SK-N-MC (cell line): Measurements from ENCODE around the gene ZDHHC3.

ENCODE experiments used
- DNase-seq: peaks from one replicate; pipeline ENCODE4 v3.0.0-alpha.2; 2011; ENCODE audit warnings: low read depth, low spot score
- H3K27ac ChIP-seq: fragments of 200-600 bp; sonication (generic); 2 replicates; pipeline ENCODE4 v1.5.1; 2016; ENCODE audit warnings: mixed run types
- H3K36me3 ChIP-seq: fragments of 200-600 bp; sonication (generic); 2 replicates; pipeline ENCODE4 v1.6.1; 2017; ENCODE audit warnings: antibody characterized with exemption, low read length, mixed read lengths; ENCODE audit not compliant: insufficient read depth
- H3K4me3 ChIP-seq: fragments of 200-600 bp; sonication (generic); 2 replicates; pipeline ENCODE4 v1.5.1; 2016
- H3K9ac ChIP-seq: fragments of 200-600 bp; sonication (generic); 2 replicates; pipeline ENCODE4 v1.8.0; 2017; ENCODE audit warnings: mixed run types, mixed read lengths; ENCODE audit not compliant: insufficient read length
- H3K9me3 ChIP-seq: fragments of 200-600 bp; sonication (generic); 2 replicates; pipeline ENCODE4 v1.6.1; 2017; ENCODE audit warnings: low read depth, mild to moderate bottlenecking, antibody characterized with exemption, low read length, moderate library complexity, mixed read lengths
- EZH2 ChIP-seq: fragments of 200-600 bp; sonication (generic); IDR thresholded peaks from one replicate; pipeline ENCODE4 v1.6.1; 2017; ENCODE audit warnings: antibody characterized with exemption
- FOXP2 ChIP-seq: optimal IDR thresholded peaks from 2 replicates; pipeline ENCODE3; 2011; ENCODE audit warnings: mild to moderate bottlenecking, moderate library complexity; ENCODE audit not compliant: insufficient read depth; ENCODE audit errors: extremely low read length, control extremely low read depth
- POLR2AphosphoS5 ChIP-seq: IDR thresholded peaks from 2 replicates; pipeline ENCODE4 v1.6.1; 2012; ENCODE audit warnings: mild to moderate bottlenecking, low read depth, low read length, borderline replicate concordance

The ZDHHC3 gene

GRCh38 chr3:44976002-44976815, at the start of gene ZDHHC3, which contains the start of gene EXOSC7:
TSS of gene ZDHHC3 (minus strand) at chr3:44976174. CDS start at chr3:44959436, 16,738 bp downstream.
TSS of gene EXOSC7 (plus strand) at chr3:44976244. CDS start at chr3:44976278, 34 bp downstream.
- Histone ChIP-seq H3K4me3 (peak within 1 kb of the TSS; percentile 87), H3K27ac (no peak within 1 kb of the TSS), H3K36me3 (no peaks in the 10 kb centered on the region; the same call in 1 of the 2 replicates), H3K9me3 (no peaks in the 10 kb centered on the region), H3K9ac (peak within 1 kb of the TSS; percentile 89)
- TF ChIP-seq POLR2AphosphoS5 (peak; percentile 85), FOXP2 (no peak)
- DNase-seq, result no peak

- TF ChIP-seq FOXP2, result no peak
- TF ChIP-seq EZH2, result no peak
- no peak for TF ChIP-seq POLR2AphosphoS5
- no peak for DNase-seq
- no peak overlapping the region for H3K27ac ChIP-seq
- H3K9ac ChIP-seq, result no peak overlapping the region
- no peaks in the 10 kb centered on the region for H3K9me3 ChIP-seq
- no peak overlapping the region for H3K4me3 ChIP-seq
- H3K36me3 ChIP-seq, result no peaks in the 10 kb centered on the region
These were observed 48.7 kb upstream of the ZDHHC3 start for GRCh38 chr3:45024542-45025255.

DNA sequence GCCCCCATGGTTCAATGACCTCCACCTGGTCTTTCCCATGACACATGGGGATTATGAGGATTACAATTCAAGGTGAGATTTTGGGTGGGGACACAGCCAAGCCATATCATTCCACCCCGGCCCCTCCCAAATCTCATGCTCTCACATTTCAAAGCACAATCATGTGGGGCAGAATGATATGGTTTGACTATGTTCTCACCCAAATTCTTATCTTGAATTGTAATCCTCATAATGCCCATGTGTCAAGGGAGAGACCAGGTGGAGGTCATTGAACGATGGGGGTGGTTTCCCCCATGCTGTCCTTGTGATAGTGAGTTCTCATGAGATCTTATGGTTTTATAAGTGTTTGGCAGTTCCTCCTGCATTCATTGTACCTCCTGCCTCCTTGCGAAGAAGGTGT, 47.7 kb upstream of the ZDHHC3 start:
- Histone ChIP-seq H3K9ac (no peak overlapping the region), H3K27ac (no peak overlapping the region), H3K36me3 (no peaks in the 10 kb centered on the region), H3K9me3 (no peaks in the 10 kb centered on the region), H3K4me3 (no peak overlapping the region)
- no peak for TF ChIP-seq EZH2
- TF ChIP-seq POLR2AphosphoS5, result no peak
- TF ChIP-seq FOXP2, result no peak
- DNase-seq, result no peak

DNA sequence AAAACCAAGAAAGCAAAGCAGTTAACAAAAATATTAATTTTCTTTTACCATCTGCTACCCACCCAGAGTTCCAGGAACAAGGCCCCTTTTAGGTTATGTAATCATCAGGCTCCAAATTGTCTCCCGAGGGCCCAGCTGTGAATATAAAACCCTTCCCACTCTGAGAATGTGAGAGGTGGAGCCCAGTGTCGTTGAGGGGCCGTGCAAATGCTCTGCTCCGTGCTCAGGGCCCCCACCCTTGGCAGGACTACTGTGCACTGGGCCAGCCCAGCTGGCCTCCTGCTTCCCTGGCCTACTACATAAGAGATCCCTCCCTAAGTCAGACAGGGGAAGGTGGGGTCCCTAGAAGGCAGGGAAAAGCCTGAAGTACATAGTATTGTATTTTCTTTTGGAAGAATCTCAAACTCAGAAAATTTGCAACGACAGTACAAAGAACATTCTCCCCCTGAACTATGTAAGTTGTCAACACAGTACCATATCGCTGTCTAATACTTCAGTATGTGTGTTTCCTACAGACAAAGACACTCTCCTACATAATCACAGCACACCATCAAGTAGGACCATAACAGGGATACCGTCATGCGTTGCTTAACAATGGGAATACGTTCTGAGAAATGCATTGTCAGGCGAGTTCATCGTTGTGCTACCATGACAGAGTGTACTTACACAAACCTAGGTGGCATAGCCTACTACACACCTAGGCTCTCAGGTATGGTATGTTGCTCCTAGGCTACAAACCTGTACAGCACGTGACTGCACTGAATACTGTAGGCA, 45.7 kb upstream of the ZDHHC3 start:
- no peak overlapping the region for H3K27ac ChIP-seq
- no peak overlapping the region for H3K4me3 ChIP-seq
- H3K9me3 ChIP-seq, result no peaks in the 10 kb centered on the region
- H3K36me3 ChIP-seq, result no peaks in the 10 kb centered on the region
- H3K9ac ChIP-seq, result no peak overlapping the region
- no peak for DNase-seq
- TF ChIP-seq POLR2AphosphoS5 (no peak), FOXP2 (no peak), EZH2 (no peak)

DNA sequence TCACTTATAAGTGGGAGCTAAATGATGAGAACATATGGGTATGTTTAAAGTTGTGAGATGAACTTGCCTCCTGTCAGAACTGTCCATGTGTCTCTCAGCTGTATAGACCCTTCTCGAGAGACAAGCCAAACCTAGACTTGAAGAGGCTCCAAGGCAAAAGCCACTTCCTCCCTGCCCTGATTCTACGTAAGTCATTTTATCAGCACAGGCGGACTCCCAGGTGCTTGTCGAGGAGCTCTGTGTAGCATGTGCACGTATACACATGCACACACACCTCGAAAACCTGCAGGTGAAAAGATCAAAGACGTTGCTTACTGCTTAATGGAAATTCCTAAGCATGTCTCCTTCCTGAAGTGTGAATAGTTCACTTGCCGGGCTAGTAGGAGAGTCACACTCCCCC, 44.6 kb upstream of the ZDHHC3 start:
- Histone ChIP-seq H3K9ac (no peak overlapping the region), H3K36me3 (no peaks in the 10 kb centered on the region), H3K9me3 (no peaks in the 10 kb centered on the region), H3K27ac (no peak overlapping the region), H3K4me3 (no peak overlapping the region)
- no peak for DNase-seq
- TF ChIP-seq POLR2AphosphoS5, result no peak

GRCh38 chr3:45017821-45018220, 41.8 kb upstream of the ZDHHC3 start:
- Histone ChIP-seq H3K27ac (no peak overlapping the region), H3K4me3 (no peak overlapping the region), H3K9me3 (no peaks in the 10 kb centered on the region), H3K9ac (no peak overlapping the region), H3K36me3 (no peaks in the 10 kb centered on the region; the same call in 1 of the 2 replicates)
- no peak for DNase-seq
- TF ChIP-seq POLR2AphosphoS5 (no peak), FOXP2 (no peak), EZH2 (no peak)

DNA sequence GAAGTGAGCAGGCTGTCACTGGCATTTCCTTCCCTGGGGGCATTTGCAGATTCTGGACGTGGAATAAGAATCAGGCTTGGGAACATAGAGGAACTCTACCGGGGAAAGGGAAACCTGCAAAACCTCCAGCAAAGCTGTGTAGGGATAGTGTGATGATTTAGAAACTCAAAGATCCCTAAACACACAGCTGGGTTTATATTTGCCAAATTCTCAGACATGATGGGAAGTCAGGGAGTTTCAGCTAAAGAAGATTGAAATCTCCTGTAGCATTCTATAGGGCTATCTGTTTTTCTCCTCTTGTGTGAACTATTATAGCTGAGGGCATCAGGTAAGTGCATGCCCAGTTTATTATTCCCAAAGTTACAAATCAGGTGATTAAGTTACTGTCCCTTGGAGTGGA, 40.9 kb upstream of the ZDHHC3 start:
- H3K36me3 ChIP-seq, result no peaks in the 10 kb centered on the region; the same call in 1 of the 2 replicates
- no peaks in the 10 kb centered on the region for H3K9me3 ChIP-seq
- no peak overlapping the region for H3K9ac ChIP-seq
- DNase-seq, result no peak
- no peak overlapping the region for H3K27ac ChIP-seq
- no peak overlapping the region for H3K4me3 ChIP-seq
- TF ChIP-seq EZH2 (no peak), POLR2AphosphoS5 (no peak), FOXP2 (no peak)

DNA sequence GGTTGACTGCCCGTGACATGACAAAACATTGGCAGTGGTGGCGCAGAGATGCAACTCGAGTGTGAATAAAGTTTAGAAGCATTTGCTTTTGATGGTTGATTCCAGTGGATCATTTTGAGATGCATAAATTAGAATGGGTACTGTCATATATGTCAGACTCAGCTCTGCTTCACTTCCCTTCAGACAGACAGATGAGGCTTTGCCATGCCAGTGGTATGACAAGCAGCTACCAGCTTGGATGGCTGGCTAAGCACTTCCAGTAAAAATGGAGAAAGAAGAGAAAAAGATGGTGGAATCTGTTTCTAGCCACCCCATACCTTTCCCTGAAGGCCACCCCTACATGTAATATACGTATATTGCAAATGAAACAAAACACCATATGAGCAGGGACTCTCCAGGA, 36.6 kb upstream of the ZDHHC3 start:
- Histone ChIP-seq H3K9me3 (no peaks in the 10 kb centered on the region), H3K4me3 (no peak overlapping the region), H3K9ac (no peak overlapping the region), H3K27ac (peak overlapping the region; percentile 85; the same call in 1 of the 2 replicates), H3K36me3 (no peaks in the 10 kb centered on the region; the same call in 1 of the 2 replicates)
- no peak for TF ChIP-seq POLR2AphosphoS5
- TF ChIP-seq EZH2, result no peak
- no peak for TF ChIP-seq FOXP2
- no peak for DNase-seq
